ENCODE data around the gene SLX9. TPM values are rescaled to one million over a fixed set of nuclear protein-coding genes. Genes with fewer than 3 reads are reported as not detected.
A peak's percentile ranks its signal among the peaks of the same experiment; 100 is the strongest.

The SLX9 gene, protein sequence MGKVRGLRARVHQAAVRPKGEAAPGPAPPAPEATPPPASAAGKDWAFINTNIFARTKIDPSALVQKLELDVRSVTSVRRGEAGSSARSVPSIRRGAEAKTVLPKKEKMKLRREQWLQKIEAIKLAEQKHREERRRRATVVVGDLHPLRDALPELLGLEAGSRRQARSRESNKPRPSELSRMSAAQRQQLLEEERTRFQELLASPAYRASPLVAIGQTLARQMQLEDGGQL
- total RNA-seq = 10 to 100 TPM; 20.8 to 59.3 (median 27.6) TPM

DNA sequence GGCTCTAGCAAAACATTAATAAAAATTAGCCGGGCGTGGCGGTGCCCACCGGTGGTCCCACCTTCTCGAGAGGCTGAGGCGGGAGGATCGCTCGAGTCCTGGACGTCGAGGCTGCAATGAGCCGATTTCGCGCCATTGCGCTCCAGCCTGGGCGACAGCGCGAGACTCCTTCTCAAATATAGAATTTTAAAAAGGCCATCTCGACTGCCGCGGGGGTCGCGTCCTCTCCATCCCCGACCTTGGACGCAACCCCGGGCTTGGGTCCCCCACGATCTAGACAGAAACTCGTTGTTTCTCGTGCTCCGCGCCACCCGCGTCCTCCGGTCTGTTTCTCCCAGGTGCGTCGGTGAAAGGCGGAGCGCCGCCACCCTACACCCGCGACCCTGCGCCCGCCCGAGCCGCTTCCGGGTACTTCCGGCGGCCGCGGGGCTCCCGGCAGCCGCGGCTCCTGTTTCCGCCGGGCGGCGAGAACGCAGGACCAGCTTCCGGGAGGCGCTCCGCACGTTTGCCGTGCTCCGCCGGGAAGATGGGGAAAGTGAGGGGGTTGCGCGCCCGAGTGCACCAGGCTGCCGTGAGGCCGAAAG is at the start of gene SLX9:
Gene SLX9 (plus strand): TSS at position 498 of the 584 bp plus-strand sequence. CDS start 29 bp downstream, at position 527.
- 8% methylated on average over 22 of the region's 69 CpGs for WGBS
- H3K27ac ChIP-seq (replicated peaks in 1 of 4) = peak within 1 kb of the TSS; percentile 71 to 80 (median 73)
- no peak for DNase-seq (ENCODE audit: extremely low spot score)

DNA sequence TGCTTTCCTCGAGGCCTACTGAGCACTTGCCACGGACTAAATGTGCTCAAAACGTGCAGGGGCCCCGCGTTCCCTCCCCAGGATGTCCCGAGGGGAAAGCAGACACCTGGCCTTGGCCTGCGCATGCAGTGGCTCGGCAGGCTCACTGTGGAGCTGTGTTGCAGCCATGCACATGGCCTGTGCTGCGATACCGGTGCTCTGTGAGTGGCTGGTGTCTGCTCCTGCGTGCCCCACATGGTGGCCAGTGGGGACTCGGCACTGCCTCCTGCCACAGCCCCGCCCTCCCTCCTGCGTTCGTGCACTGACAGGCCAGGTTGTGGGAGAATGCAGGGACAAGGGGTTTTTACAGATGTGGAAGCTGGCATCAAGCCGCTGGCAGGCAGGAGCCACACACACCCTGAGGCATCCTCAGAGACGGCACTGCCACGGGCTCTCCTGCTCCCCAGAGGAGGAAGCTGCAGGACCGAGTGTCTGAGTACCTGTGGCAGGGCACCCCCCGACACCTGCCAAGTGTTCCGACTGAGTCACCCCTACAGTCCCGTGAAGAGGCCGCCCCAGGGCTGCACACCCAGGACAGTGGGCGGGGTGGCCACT is 49.4 kb upstream of the SLX9 start:
- Histone ChIP-seq H3K4me1 (no peaks in the 10 kb centered on the region), H3K27me3 (peaks cover 0 to 33% (median 0%) of the 10 kb centered on the region in 4 donors), H3K9me3 (no peaks in the 10 kb centered on the region), H3K4me3 (no peak overlapping the region), H3K27ac (replicated peaks in 1 of 4) (no peak overlapping the region), H3K36me3 (no peaks in the 10 kb centered on the region)
- DNase-seq (ENCODE audit: extremely low spot score) = no peak
- intact Hi-C loops (cut with DNase I) = loop anchor here (5.0 kb wide), 1 partner anchor 42 kb away; no protein-coding TSS in a partner anchor
- TF ChIP-seq EP300 (IDR thresholded peaks at IDR 0.05) (no peak), POLR2AphosphoS5 (IDR thresholded peaks at IDR 0.05) (no peak), POLR2A (IDR thresholded peaks at IDR 0.05; ENCODE audit: low read depth) (no peak)
- TF ChIP-seq, protein P1, sequence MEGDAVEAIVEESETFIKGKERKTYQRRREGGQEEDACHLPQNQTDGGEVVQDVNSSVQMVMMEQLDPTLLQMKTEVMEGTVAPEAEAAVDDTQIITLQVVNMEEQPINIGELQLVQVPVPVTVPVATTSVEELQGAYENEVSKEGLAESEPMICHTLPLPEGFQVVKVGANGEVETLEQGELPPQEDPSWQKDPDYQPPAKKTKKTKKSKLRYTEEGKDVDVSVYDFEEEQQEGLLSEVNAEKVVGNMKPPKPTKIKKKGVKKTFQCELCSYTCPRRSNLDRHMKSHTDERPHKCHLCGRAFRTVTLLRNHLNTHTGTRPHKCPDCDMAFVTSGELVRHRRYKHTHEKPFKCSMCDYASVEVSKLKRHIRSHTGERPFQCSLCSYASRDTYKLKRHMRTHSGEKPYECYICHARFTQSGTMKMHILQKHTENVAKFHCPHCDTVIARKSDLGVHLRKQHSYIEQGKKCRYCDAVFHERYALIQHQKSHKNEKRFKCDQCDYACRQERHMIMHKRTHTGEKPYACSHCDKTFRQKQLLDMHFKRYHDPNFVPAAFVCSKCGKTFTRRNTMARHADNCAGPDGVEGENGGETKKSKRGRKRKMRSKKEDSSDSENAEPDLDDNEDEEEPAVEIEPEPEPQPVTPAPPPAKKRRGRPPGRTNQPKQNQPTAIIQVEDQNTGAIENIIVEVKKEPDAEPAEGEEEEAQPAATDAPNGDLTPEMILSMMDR (IDR thresholded peaks at IDR 0.05) = no peak
- 91% methylated on average over 8 of the region's 24 CpGs for WGBS

More for the DNA sequence above, at the start of gene SLX9:
- TF ChIP-seq EP300 (IDR thresholded peaks at IDR 0.05) = no peak
- TF ChIP-seq, protein P1 (IDR thresholded peaks at IDR 0.05) = peak in 1 of 3 experiments; percentile 17
- TF ChIP-seq POLR2A (IDR thresholded peaks at IDR 0.05; ENCODE audit: low read depth) = peak; percentile 68
- peak; percentile 84 to 86 for TF ChIP-seq POLR2AphosphoS5 (IDR thresholded peaks at IDR 0.05)
- Histone ChIP-seq H3K4me1 (peaks cover 26 to 41% (median 33%) of the 10 kb centered on the region in 4 donors), H3K36me3 (peaks cover 0 to 19% (median 14%) of the 10 kb centered on the region in 4 donors), H3K4me3 (peak within 1 kb of the TSS; percentile 69 to 98 (median 93)), H3K9me3 (no peaks in the 10 kb centered on the region), H3K27me3 (peaks cover 0 to 3% (median 0%) of the 10 kb centered on the region in 4 donors)
- intact Hi-C loops (cut with DNase I) = loop anchor here (10.0 kb wide), 1 partner anchor 335 kb away; no protein-coding TSS in a partner anchor

DNA sequence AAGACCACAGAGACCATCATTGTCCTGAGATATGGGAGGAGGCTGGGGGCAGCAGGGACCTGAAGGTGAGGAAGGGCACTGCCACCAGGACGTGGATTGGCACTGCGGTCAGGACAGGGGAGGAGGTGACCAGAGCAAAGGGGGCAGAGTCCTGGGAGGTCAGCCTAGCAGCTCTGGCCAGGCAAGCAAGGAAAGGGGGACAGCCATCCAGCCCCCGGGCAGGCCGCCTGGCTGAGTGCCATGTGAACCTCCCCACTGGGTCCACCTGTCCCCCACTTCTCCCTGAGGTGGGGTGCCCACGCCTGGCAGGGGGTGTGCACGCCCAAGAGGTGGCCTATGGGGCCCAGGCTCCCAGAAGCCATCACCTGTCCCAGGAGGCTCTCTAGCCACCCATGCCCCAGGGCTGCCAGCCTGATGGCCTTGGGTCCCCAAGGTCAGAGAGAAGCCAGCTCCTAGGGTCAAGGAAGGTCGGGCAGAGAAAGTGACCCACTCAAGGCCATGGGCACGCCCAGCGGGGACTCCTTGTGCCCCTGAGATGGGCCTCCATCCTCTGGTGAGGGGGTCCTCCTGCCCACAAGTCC is 48.8 kb upstream of the SLX9 start:
- 96% methylated on average over 6 of the region's 9 CpGs for WGBS
- no peak for DNase-seq (ENCODE audit: extremely low spot score)
- intact Hi-C loops (cut with DNase I) = loop anchor here (5.0 kb wide), 1 partner anchor 41 kb away; no protein-coding TSS in a partner anchor

DNA sequence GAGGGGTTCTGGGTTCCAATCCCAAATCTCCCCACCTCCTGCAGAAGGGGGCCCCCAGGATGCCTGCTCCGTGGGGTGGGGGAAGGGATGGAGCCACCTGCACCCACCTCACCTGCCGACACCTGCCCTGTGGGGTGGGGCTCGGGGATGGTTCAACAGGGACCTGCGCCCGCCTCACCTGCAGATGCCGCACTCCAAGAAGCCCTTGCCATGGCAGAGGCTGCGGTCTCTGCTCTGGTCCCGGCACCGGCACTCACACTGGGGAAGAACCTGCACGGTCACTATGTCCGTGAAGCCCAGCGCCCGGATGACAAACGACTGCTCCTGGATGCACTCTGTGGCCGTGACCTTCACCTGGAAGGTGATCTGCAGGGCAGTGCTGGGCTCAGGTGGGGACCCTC is 48.2 kb upstream of the SLX9 start:
- H3K36me3 ChIP-seq = no peaks in the 10 kb centered on the region
- intact Hi-C loops (cut with DNase I) = loop anchor here (5.0 kb wide), 1 partner anchor 41 kb away; no protein-coding TSS in a partner anchor
- 96% methylated on average over 4 of the region's 15 CpGs for WGBS
- H3K9me3 ChIP-seq = no peaks in the 10 kb centered on the region
- no peaks in the 10 kb centered on the region for H3K4me1 ChIP-seq
- no peak for TF ChIP-seq POLR2AphosphoS5 (IDR thresholded peaks at IDR 0.05)
- DNase-seq (ENCODE audit: extremely low spot score) = no peak
- H3K27me3 ChIP-seq = peaks cover 0 to 33% (median 0%) of the 10 kb centered on the region in 4 donors
- no peak overlapping the region for H3K27ac ChIP-seq (replicated peaks in 1 of 4)
- no peak overlapping the region for H3K4me3 ChIP-seq

More for the DNA sequence above, 48.8 kb upstream of the SLX9 start:
- Histone ChIP-seq H3K36me3 (no peaks in the 10 kb centered on the region), H3K9me3 (no peaks in the 10 kb centered on the region), H3K27me3 (peaks cover 0 to 33% (median 0%) of the 10 kb centered on the region in 4 donors), H3K4me3 (no peak overlapping the region), H3K27ac (replicated peaks in 1 of 4) (no peak overlapping the region), H3K4me1 (no peaks in the 10 kb centered on the region)
- TF ChIP-seq POLR2AphosphoS5 (IDR thresholded peaks at IDR 0.05) (no peak), EP300 (IDR thresholded peaks at IDR 0.05) (no peak)
- TF ChIP-seq, protein P1 (IDR thresholded peaks at IDR 0.05) = no peak

All from esophagus muscularis mucosa (tissue), 4 donors.